CD4-positive, alpha-beta T cell treated with Interleukin-4 for 4 hours (primary cell): ENCODE data around the gene ABCF2.

Source experiments
- DNase-seq: peaks from one replicate; pipeline ENCODE4 v3.0.0-alpha.2; 2020

ABCF2 gene

DNA sequence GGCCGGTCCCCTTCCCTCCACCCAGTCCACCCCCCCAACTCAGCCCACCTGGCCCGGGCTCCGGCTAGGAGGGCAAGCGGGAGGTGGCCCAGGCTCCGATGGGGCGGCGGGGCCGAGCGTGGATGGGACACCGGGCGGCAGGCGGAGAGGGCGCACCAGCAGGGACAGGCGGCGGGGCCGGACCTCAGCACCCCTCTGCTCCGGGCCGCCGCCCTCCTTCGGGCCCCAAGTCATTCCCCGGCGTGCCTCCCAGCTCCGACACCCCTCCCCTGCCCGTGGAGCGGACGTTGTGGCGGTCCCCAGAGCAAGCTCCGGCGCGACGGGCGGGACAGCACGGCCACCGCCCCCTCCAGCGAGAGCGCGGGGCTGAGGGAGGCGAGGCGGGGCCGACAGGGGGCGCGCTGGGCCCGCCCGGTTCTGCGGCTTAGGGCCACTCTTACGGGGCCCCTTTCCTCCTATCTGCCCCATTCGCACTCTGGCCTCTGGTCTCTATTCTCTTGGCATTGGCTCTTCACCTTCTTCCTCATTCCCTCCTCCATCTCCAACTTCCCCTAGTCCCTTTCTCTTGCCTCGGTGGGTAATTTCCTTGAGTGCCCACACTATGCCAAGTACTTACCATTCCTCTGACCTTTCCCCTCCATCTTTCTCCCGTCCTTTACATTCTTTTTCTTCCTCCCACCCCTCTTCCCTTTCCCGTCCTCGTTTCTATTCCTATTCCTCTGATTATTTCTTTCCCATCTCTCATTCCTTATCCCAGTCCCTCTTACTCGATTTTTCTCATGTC lies 58.8 kb downstream of the ABCF2 start:
- peak; percentile 23 for DNase-seq

DNA sequence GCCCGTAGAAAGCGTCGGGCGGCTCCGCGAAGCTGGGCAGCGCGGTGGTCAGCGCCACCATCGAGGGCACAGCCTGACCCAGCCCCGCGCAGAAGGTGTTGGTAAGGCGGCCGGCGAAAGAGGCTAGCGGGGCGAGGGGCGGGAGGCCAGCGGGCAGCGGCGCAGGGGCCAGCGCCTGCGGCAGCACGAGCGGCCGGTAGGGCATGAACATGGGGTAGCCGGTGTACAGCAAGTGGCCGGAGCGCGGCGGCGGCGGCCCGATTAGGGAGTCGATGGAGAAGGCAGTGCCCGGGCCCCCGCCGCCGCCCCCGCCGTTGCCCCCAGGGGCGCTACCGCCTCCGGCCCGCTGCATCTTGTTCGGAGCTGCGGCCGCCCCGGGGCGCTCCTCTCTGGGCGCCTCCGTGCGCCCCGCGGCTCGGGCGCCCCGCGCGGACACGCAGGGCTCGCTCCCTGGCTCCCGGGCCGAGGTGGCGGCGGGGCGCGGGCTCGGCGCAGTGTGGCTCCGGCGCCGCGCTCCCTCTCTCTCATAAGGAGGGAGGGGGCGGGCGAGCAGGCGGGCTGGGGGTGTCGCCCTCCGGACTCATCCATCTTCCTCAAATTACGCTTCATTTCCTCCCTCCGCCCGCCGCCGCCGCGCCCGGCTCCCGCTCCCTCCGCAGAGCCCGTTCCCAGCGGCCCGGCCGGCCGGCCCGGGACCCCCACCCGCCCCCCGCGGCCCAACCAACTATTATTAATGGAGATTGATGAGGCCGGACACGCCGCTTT lies 59.6 kb downstream of the ABCF2 start, which contains the start of gene GBX1:
GBX1 (minus strand) TSS at position 498 of the 765 bp plus-strand sequence; CDS start at position 352, 146 bp downstream.
- no peak for DNase-seq

DNA sequence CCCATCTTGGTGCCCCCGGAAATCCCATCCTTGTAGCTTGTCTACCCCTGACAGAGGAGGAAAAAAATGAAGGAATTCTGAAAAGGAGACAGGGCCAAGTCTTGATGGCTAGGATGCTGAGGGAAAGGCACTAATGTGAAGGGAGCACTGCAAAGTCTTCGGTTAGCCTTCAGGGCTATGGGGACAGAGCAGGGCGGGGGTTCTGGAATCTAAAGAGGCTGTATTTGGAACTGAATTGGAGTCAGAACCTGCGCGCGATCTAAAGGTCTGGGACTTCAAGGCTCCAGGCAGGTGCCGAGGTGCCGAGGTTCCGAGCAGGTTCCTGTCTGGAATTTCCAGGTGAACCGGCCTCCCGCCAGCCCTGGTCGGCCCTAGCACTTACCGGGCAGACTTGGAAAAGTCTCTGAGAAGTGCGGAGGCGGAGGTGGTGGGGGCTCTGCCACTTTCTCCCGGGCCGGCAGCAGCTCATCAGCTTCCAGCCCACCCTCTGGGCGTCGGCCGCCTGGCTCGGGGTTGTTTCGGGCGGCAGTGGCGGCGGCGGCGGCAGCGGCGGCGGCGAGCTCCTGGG lies 60.3 kb downstream of the ABCF2 start:
- no peak for DNase-seq
